Measurements from ENCODE around the gene CLVS2.

The CLVS2 gene

GRCh38 chr6:123027408-123027807, 31.4 kb downstream of the CLVS2 start:
- no peak for DNase-seq

- DNase-seq = no peak
Measured at GRCh38 chr6:123028263-123028662, 32.2 kb downstream of the CLVS2 start.

- DNase-seq = no peak
Measured at GRCh38 chr6:123030282-123030681, 34.2 kb downstream of the CLVS2 start.

- no peak for DNase-seq
Measured at GRCh38 chr6:123036648-123037047, 40.6 kb downstream of the CLVS2 start.

GRCh38 chr6:123039431-123039830, 43.4 kb downstream of the CLVS2 start:
- no peak for DNase-seq

GRCh38 chr6:123042401-123042800, 46.4 kb downstream of the CLVS2 start:
- no peak for DNase-seq

- DNase-seq = no peak
Measured at GRCh38 chr6:123044341-123044860, 48.4 kb downstream of the CLVS2 start.

- no peak for DNase-seq
Measured at GRCh38 chr6:123053602-123054225, 57.7 kb downstream of the CLVS2 start.

GRCh38 chr6:123055256-123055655, 59.2 kb downstream of the CLVS2 start:
- no peak for DNase-seq

- no peak for DNase-seq
Measured at GRCh38 chr6:123062670-123063069, 66.6 kb downstream of the CLVS2 start.

GRCh38 chr6:123064038-123064437, 68.0 kb downstream of the CLVS2 start:
- DNase-seq = no peak

GRCh38 chr6:123074616-123075015, 78.6 kb downstream of the CLVS2 start:
- no peak for DNase-seq

GRCh38 chr6:123085403-123085802, 89.4 kb downstream of the CLVS2 start:
- DNase-seq = no peak

- no peak for DNase-seq
Measured at GRCh38 chr6:123089226-123089625, 93.2 kb downstream of the CLVS2 start.

- DNase-seq = no peak
Measured at GRCh38 chr6:123091091-123091895, 95.3 kb downstream of the CLVS2 start.

- DNase-seq = no peak
Measured at GRCh38 chr6:123091896-123092271, 95.8 kb downstream of the CLVS2 start.

GRCh38 chr6:123094795-123095194, 98.8 kb downstream of the CLVS2 start:
- no peak for DNase-seq

- DNase-seq = no peak
Measured at GRCh38 chr6:123105561-123105960, 109.5 kb downstream of the CLVS2 start.

- DNase-seq = no peak
Measured at GRCh38 chr6:123116370-123116769, 120.3 kb downstream of the CLVS2 start.

- DNase-seq = no peak
Measured at GRCh38 chr6:123117145-123117908, 121.3 kb downstream of the CLVS2 start.

- no peak for DNase-seq
Measured at GRCh38 chr6:123118811-123119210, 122.8 kb downstream of the CLVS2 start.

Measured in GF-D8 (cell line).